HG02610 (cell line): ENCODE measurements around the gene IRF1.
"Not testable (repeated sequence)": the region's sequence is repeated elsewhere in the genome, so short reads cannot be mapped to it uniquely, and the experiment has no call there.

ENCODE experiments used
- ATAC-seq: cut with Tn5 transposase; IDR thresholded peaks from one replicate; pipeline ENCODE4 v1.9.1; 2021; ENCODE audit warnings: mild to moderate bottlenecking, moderate library complexity; ENCODE audit not compliant: unreplicated experiment

The IRF1 gene, protein sequence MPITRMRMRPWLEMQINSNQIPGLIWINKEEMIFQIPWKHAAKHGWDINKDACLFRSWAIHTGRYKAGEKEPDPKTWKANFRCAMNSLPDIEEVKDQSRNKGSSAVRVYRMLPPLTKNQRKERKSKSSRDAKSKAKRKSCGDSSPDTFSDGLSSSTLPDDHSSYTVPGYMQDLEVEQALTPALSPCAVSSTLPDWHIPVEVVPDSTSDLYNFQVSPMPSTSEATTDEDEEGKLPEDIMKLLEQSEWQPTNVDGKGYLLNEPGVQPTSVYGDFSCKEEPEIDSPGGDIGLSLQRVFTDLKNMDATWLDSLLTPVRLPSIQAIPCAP

DNA sequence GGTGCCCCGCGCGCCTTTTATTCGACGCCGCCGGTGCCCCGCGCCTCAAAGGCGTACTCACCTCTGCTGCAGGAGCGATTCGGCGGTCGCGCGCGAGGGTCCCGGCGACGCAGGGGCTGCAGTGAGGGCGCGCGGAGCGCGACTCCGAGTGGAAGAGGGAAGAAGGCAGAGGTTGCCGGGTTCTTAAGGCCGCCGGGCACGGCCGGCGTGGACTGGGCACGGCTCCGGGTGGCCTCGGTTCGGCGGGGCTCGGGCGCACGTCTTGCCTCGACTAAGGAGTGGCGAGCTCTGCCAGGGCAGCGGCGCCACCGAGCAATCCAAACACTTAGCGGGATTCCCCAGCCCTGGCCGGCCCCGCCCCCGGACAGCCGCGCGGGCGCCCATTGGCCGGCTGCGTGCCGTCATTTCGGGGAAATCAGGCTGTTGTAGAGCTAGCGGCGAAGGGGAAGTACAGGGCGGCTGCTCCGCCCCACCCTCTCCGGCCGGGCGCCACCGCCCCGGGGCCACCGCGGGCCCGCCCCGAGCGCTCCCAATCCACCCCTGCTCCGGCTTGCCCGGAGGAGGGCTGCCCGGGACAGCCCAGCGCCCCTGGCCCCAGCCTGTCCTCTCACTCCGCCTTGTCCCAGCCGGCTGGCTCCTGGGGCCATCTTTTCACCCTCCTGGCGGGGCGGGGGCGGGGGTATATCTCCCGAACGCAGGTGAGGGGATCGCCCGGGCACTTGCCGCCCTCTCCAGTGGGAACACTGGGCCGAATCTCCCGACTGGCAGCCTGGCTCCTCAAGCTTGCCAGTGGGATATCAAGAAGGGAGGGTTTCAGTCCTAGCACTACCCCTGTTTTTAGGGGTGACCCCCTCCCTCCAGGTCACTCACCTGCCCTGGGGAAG is at the start of gene IRF1:
IRF1 (minus strand) TSS at position 290 of the 884 bp plus-strand sequence. CDS start 1,295 bp downstream, outside the sequence.
- peak; percentile 79 for ATAC-seq

GRCh38 chr5:132540149-132540548 is 49.6 kb upstream of the IRF1 start:
- ATAC-seq, result no peak

DNA sequence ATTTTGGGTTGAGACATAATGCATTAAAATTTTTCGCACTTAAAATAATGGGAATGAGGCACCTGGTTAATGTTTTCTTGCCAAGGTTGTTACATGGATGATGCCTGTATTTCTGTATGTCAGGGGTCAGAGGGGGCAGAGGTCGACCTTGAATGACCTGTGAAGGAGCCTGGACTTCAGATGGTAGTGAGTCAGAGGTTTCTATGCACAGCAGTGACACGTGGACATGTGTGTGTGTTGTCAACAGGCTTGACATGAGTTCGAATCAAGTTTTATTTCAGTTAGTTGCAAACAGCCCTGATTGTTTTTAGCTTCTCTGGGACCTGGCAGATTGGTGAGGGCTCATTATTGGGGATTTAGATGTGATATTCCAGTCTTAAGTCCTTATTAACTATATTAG is 49.1 kb upstream of the IRF1 start:
- ATAC-seq, result no peak

DNA sequence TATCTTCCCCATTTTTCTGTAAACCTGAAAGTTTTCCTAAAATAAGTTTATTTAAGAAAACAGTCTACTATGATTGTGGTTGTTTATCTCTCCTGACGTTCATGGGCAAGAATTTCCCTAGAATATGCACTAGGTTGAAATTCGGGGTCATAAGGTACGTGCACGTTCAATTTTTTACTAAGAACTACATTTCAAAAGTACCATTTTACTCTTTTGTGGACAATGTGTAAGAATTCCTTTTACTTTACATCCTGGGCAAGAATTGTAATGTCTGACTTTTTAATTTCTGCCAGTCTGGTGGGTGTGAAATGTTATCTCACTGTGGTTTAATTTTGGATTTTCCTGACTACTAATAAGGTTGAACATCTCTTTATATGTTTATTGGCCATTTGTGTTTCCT is 40.4 kb upstream of the IRF1 start:
- no peak for ATAC-seq

GRCh38 chr5:132528866-132529634 is 38.5 kb upstream of the IRF1 start:
- ATAC-seq, result no peak

DNA sequence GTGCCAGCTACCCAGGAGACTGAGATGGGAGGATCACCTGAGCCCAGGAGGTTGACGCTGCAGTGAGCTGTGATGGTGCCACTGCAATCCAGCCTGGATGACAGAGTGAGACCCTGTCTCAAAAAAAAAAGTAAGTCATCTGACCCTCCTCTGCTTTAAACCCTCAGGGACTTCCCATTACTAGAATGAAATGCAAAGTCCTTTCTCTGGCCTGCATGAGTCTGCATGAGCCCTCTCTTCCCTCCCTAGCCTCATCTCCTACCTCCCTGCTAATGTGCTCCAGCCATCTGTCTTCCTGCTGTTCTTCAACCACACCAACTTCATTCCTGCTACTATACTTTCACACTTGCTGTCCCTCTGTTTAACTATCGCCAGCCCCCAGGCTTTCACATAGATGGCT is 37.4 kb upstream of the IRF1 start:
- ATAC-seq, result no peak

- no peak for ATAC-seq
These were observed 36.5 kb upstream of the IRF1 start for GRCh38 chr5:132526974-132527564.

DNA sequence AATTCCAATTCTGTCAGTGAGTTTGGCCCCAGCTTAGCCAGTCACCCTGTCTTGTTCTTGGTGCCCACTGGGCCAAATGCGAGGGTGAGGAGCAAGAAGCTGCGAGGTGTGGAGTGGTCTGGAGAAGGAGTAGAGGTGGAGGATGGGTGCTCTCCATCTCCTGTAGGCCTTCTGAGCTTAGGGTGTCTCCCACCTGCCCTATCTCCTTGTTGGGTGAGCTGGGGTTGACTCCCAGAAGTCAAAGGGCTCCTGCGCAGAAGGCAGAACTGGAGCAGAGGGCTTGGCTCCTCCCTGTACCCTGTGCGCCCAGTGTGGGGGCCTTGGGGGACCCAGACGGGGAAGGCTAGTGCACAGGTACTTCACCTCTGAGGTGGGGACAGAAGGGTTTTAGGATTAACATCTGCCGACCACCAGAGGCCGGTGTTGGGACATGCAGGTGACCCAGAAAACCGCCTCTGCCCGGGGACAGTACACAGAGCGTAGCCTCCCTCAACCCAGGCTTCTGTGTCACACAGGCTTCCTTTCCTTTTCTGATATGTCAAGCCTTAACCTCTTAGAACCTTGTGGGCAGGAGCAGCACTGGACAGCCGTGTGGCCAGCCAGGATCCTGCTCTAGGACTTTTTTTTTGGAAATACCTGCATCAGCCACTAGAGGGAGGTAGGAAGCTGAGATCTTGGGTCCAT is 35.9 kb upstream of the IRF1 start:
- peak; percentile 31 for ATAC-seq

GRCh38 chr5:132525299-132525724 is 34.7 kb upstream of the IRF1 start:
- peak; percentile 73 for ATAC-seq

- not testable (repeated sequence) for ATAC-seq
These were observed 34.3 kb upstream of the IRF1 start for GRCh38 chr5:132524877-132525276.

DNA sequence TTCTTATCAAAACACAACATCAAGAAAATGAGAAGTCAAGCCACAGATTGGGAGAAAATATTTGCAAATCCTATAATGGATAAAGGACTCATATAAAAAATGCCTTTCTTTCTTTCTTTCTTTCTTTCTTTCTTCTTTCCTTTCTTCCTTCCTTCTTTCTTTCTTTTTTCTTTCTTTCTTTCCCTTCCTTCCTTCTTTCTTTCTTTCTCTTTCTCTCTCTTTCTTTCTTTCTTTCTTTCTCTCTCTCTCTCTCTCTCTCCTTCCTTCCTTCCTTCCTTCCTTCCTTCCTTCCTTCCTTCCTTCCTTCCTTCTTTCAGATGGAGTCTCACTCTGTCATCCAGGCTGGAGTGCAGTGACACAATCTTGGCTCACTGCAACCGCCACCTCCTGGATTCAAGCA is 31.5 kb upstream of the IRF1 start:
- not testable (repeated sequence) for ATAC-seq

- not testable (repeated sequence) for ATAC-seq
These were observed 23.2 kb upstream of the IRF1 start for GRCh38 chr5:132513618-132514336.

- no peak for ATAC-seq
These were observed 19.5 kb upstream of the IRF1 start for GRCh38 chr5:132510076-132510475.

- no peak for ATAC-seq
These were observed 15.6 kb upstream of the IRF1 start for GRCh38 chr5:132506094-132506692.

- no peak for ATAC-seq
These were observed 15.1 kb upstream of the IRF1 start for GRCh38 chr5:132505641-132506040.

GRCh38 chr5:132504746-132505145 is 14.2 kb upstream of the IRF1 start:
- ATAC-seq, result no peak

DNA sequence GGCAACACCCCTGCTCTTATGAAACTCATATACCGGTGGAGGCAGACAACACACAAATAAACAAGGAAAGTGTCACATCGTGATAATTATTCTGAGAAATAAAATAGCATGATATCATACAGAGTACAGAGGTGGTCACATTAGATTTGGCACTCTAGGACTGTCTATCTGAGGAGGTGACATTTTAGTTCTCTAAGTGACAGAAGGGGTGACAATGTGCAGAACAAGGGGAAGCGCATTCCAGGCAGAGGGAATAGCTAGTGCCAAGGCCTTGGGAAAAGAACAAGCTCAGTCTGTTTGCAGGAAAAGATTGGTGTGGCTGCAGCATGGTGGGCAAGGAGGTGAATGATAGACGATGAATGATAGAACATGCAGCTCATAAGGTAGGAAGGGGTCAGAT is 12.7 kb upstream of the IRF1 start:
- no peak for ATAC-seq

- no peak for ATAC-seq
These were observed 11.7 kb upstream of the IRF1 start for GRCh38 chr5:132501961-132502931.
